Activated CD8-positive, alpha-beta T cell treated with anti-CD3 and anti-CD28 coated beads for 36 hours (primary cell): ENCODE measurements around the gene PAF1. TPM values are rescaled to one million over a fixed set of nuclear protein-coding genes. Genes with fewer than 3 reads are reported as not detected.
A peak's percentile ranks its signal among the peaks of the same experiment; 100 is the strongest.

Experiments used
- ATAC-seq: fragments of 200-7000 bp; cut with Tn5 transposase; one replicate; pipeline ENCODE4 v1.10.0; 2021; ENCODE audit warnings: mild to moderate bottlenecking, moderate library complexity
- CTCF ChIA-PET: fragments of 350-600 bp; sonication (Branson Sonifier 250); formaldehyde crosslinking; loops from one replicate; lab custom pipeline; 2021; ENCODE audit warnings: antibody characterized with exemption; lab: Charles Lee
- POLR2A ChIA-PET: fragments of 350-600 bp; sonication (Branson Sonifier 250); formaldehyde crosslinking; loops from one replicate; lab custom pipeline; 2021; ENCODE audit warnings: antibody characterized with exemption; lab: Charles Lee
- DNase-seq: peaks from one replicate; pipeline ENCODE4 v3.0.0-alpha.2; 2020
- H3K27ac Mint-ChIP-seq: one replicate; pipeline ENCODE4 v1.8.0; 2021; ENCODE audit warnings: mild to moderate bottlenecking, mixed read lengths
- H3K27me3 Mint-ChIP-seq: one replicate; pipeline ENCODE4 v1.8.0; 2021; ENCODE audit warnings: mixed read lengths
- H3K36me3 Mint-ChIP-seq: one replicate; pipeline ENCODE4 v1.8.0; 2021; ENCODE audit warnings: low read depth, mixed read lengths
- H3K4me1 Mint-ChIP-seq: one replicate; pipeline ENCODE4 v1.8.0; 2021; ENCODE audit warnings: low read depth, mixed read lengths
- H3K4me3 Mint-ChIP-seq: one replicate; pipeline ENCODE4 v1.8.0; 2021; ENCODE audit warnings: mild to moderate bottlenecking, moderate library complexity, mixed read lengths
- H3K9me3 Mint-ChIP-seq: one replicate; pipeline ENCODE4 v1.8.0; 2021; ENCODE audit warnings: mixed read lengths
- CTCF ChIP-seq: fragments of 200-600 bp; IDR thresholded peaks from one replicate; pipeline ENCODE4 v1.8.0; 2022; ENCODE audit warnings: antibody characterized with exemption, mild to moderate bottlenecking
- intact Hi-C: fragments of 100-400 bp; cut with micrococcal nuclease; formaldehyde crosslinking; loops from one replicate; pipeline ENCODE4 v1.10.0; 2022
- total RNA-seq, 2 experiments: library from RNA; stranded (reverse); gene quantifications; one replicate each; pipeline ENCODE4 v1.2.3, GENCODE V29; 2021

PAF1 gene
- total RNA-seq, 2 experiments from 2014 or later = 35.5 to 36.5 TPM

DNA sequence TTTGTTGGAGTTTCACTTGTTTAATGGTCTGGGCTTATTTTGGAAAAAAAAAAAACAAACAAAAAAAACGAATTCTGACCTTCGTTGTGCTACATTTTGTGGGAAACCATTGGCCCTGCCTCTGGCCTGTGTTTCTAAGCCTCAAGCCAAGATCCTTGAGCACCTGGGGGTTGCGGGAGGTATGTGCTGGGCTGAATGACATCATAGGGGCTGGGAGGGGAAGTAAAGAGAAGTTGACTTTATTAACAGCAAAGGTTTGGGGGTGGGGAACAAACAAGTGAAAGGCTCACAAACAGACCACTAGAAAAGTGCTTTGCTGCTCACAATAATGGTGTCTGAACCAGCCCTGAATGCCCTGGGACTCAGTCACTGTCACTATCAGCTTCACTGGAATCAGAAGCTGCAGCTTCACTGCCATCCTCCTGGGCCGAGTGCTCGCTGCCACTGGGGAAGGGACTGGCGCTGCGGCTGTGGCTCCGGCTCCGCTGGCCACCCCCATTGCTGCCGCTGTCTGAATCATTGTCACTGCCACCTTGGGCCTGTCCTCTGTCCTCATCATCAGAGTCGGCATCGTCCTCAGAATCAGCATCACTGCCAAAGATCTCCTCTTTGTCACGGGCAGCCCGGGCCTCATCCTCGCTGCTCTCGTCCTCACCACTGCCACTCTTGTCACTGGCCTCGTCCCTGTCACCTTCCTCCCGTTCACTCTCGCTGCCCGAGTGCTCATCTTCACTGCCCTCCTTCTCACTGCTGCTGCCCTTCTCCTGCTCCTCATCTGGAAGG lies 5.1 kb downstream of the PAF1 start:
- no peaks in the 10 kb centered on the region for H3K27me3 Mint-ChIP-seq
- TF ChIP-seq CTCF = no peak
- CTCF ChIA-PET = interaction anchor here (0.6 kb wide), 1 partner anchor 14 kb away, joined by 3 read pairs; no protein-coding TSS in a partner anchor
- POLR2A ChIA-PET = interaction anchor here (1.1 kb wide), 1 partner anchor 43 kb away, joined by 3 read pairs; the partner anchor contains the start of gene SAMD4B
- no peak for DNase-seq
- intact Hi-C loops = no loop called here
- no peaks in the 10 kb centered on the region for H3K9me3 Mint-ChIP-seq
- ATAC-seq = no peak
- peaks cover 12% of the 10 kb centered on the region for H3K4me1 Mint-ChIP-seq
- no peak overlapping the region for H3K4me3 Mint-ChIP-seq
- H3K27ac Mint-ChIP-seq = peak overlapping the region; percentile 2
- peaks cover 22% of the 10 kb centered on the region for H3K36me3 Mint-ChIP-seq

DNA sequence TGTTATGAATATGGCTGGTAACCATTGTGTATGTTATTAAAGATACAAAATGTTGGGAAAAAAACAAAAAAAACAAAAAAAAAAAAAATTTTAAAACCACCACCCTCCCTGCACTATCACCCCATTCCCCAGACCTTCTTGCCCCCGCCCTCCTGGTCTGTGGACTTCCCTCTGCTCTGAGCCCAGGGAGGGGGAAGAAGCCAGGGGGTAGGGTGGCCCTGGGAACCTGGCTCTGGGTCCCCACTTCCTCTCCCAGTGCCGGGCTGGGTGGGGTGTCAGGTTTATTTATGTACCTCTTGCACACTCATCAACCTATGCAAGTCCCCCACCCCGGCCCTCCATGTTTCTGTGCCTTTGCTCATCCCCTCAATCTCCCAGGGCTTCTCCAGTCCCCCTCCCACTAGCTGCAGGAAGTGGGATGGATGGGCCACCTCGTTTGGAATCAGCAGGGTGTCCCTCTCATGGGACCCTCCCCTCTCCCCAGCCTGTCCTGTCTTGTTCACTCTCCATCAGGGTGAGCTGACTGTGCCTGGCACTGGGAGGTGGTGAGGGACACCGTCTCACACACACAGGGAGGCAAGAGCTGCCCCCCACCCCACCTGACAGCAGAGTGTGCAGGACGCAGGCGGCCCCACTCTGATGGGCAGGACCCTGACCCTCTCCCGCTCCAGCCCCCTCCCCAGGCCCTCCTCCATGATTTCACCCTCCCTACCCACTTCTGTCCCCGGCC lies 5.9 kb downstream of the PAF1 start:
- H3K4me3 Mint-ChIP-seq = no peak overlapping the region
- no peak for ATAC-seq
- no peak for TF ChIP-seq CTCF
- intact Hi-C loops = no loop called here
- ChIA-PET POLR2A (interaction anchor here (1.0 to 1.1 kb wide), 2 partner anchors 33 to 42 kb away, joined by 3 read pairs; partner anchors contain the start of gene SAMD4B), CTCF (no interaction called here)
- H3K27me3 Mint-ChIP-seq = no peaks in the 10 kb centered on the region
- peaks cover 25% of the 10 kb centered on the region for H3K36me3 Mint-ChIP-seq
- peak overlapping the region; percentile 23 for H3K27ac Mint-ChIP-seq
- no peak for DNase-seq
- no peaks in the 10 kb centered on the region for H3K9me3 Mint-ChIP-seq
- peaks cover 8% of the 10 kb centered on the region for H3K4me1 Mint-ChIP-seq

DNA sequence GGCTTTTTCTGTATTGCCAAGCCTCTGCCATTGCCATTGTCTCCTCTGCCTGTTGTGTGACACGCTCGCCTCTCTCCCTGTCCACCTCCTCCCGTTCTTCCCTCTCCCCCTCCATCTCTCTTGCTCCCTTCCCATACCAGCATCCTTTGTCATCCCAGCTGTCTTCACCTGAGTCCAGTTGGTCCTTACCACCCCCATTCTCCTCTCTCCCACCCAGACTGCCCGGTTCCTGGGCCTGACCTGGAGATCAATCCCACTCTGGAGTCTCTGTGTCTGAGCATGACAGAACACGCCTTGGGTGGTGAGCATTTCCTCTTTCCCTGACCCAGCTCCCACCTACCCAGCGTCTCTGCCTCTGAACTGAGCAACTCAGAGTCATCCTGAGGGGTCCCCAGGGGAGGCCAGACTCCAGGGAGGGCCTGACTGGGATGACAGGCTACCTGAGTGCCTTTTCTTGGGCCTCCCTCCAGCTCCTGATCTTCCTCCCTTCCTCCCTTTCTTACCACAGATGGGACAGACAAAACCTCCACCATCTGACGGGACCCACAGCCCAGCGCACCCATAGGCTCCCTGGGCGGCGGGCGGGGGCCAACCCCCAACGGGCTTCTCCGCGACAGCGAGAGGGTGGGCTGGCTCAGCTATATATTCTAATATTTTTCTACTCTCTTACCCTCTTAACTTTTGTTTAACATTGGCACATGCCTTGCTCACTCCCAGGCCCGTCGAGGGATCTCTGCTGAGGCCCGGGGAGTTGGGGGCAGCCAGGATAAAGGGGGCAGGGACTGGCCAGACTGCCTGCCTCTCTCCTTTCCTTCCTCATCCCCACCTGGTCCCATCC lies 7.7 kb downstream of the PAF1 start:
- no peaks in the 10 kb centered on the region for H3K27me3 Mint-ChIP-seq
- DNase-seq (no peak), ATAC-seq (no peak)
- H3K36me3 Mint-ChIP-seq = peaks cover 17% of the 10 kb centered on the region
- H3K27ac Mint-ChIP-seq = peak overlapping the region; percentile 62
- ChIA-PET CTCF (no interaction called here), POLR2A (interaction anchor here (1.1 kb wide), 1 partner anchor 15 kb away, joined by 3 read pairs; no protein-coding TSS in a partner anchor)
- no peaks in the 10 kb centered on the region for H3K4me1 Mint-ChIP-seq
- intact Hi-C loops = no loop called here
- no peak overlapping the region for H3K4me3 Mint-ChIP-seq
- H3K9me3 Mint-ChIP-seq = no peaks in the 10 kb centered on the region
- no peak for TF ChIP-seq CTCF

- TF ChIP-seq CTCF = no peak
- no peak overlapping the region for H3K4me3 Mint-ChIP-seq
- no peaks in the 10 kb centered on the region for H3K27me3 Mint-ChIP-seq
- peak overlapping the region; percentile 0 for H3K27ac Mint-ChIP-seq
- CTCF ChIA-PET = no interaction called here
- ATAC-seq (no peak), DNase-seq (no peak)
- peaks cover 17% of the 10 kb centered on the region for H3K36me3 Mint-ChIP-seq
- POLR2A ChIA-PET = interaction anchor here (0.7 to 1.5 kb wide), 3 partner anchors 9 to 1107 kb away, joined by 3 to 6 read pairs (median 3); partner anchors contain the start of genes MED29 and PAF1
- no peaks in the 10 kb centered on the region for H3K4me1 Mint-ChIP-seq
- intact Hi-C loops = no loop called here
- H3K9me3 Mint-ChIP-seq = no peaks in the 10 kb centered on the region
Observed at GRCh38 chr19:39381910-39382611, 8.8 kb downstream of the PAF1 start.
